ENCODE results near the gene RIOX2. TPM values are rescaled to one million over a fixed set of nuclear protein-coding genes. Genes with fewer than 3 reads are reported as not detected.
"Not testable (repeated sequence)": the region's sequence is repeated elsewhere in the genome, so short reads cannot be mapped to it uniquely, and the experiment has no call there.

RIOX2 gene
- polyA plus RNA-seq, 1 experiment: 27.3 TPM

GRCh38 chr3:98013411-98014267, 41.4 kb upstream of the RIOX2 start:
- no peak for DNase-seq (ENCODE audit: low read depth, low spot score)
- no peak overlapping the region for H3K27ac ChIP-seq (ENCODE audit: low read depth, low read length)
- TF ChIP-seq, protein P1, sequence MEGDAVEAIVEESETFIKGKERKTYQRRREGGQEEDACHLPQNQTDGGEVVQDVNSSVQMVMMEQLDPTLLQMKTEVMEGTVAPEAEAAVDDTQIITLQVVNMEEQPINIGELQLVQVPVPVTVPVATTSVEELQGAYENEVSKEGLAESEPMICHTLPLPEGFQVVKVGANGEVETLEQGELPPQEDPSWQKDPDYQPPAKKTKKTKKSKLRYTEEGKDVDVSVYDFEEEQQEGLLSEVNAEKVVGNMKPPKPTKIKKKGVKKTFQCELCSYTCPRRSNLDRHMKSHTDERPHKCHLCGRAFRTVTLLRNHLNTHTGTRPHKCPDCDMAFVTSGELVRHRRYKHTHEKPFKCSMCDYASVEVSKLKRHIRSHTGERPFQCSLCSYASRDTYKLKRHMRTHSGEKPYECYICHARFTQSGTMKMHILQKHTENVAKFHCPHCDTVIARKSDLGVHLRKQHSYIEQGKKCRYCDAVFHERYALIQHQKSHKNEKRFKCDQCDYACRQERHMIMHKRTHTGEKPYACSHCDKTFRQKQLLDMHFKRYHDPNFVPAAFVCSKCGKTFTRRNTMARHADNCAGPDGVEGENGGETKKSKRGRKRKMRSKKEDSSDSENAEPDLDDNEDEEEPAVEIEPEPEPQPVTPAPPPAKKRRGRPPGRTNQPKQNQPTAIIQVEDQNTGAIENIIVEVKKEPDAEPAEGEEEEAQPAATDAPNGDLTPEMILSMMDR (IDR thresholded peaks at IDR 0.05; ENCODE audit: low read depth, low read length): no peak
- no peak overlapping the region for H3K4me3 ChIP-seq (ENCODE audit: low read depth, low read length)
- no peaks in the 10 kb centered on the region for H3K27me3 ChIP-seq (ENCODE audit: control insufficient read depth, insufficient read depth, low read length)
- ChIA-PET POLR2A (no interaction called here), CTCF (interaction anchor here (0.5 to 5.8 kb wide), 7 partner anchors 10 to 778 kb away, joined by 3 to 57 read pairs (median 3); no protein-coding TSS in a partner anchor)
- H3K9me3 ChIP-seq (ENCODE audit: control insufficient read depth, insufficient read depth, low read length): no peaks in the 10 kb centered on the region

- Histone ChIP-seq H3K27ac (ENCODE audit: low read depth, low read length) (no peak overlapping the region), H3K4me3 (ENCODE audit: low read depth, low read length) (no peak overlapping the region), H3K27me3 (ENCODE audit: control insufficient read depth, insufficient read depth, low read length) (no peaks in the 10 kb centered on the region), H3K9me3 (ENCODE audit: control insufficient read depth, insufficient read depth, low read length) (no peaks in the 10 kb centered on the region)
- POLR2A ChIA-PET: no interaction called here
- no peak for DNase-seq (ENCODE audit: low read depth, low spot score)
- CTCF ChIA-PET: interaction anchor here (0.5 to 5.8 kb wide), 4 partner anchors 11 to 777 kb away, joined by 3 to 57 read pairs (median 18); no protein-coding TSS in a partner anchor
- TF ChIP-seq, protein P1 (IDR thresholded peaks at IDR 0.05; ENCODE audit: low read depth, low read length): no peak
Observed at GRCh38 chr3:98012979-98013378, 40.7 kb upstream of the RIOX2 start.

- DNase-seq (ENCODE audit: low read depth, low spot score); H3K9me3 ChIP-seq (ENCODE audit: control insufficient read depth, insufficient read depth, low read length); H3K4me3 ChIP-seq (ENCODE audit: low read depth, low read length); H3K27ac ChIP-seq (ENCODE audit: low read depth, low read length); H3K27me3 ChIP-seq (ENCODE audit: control insufficient read depth, insufficient read depth, low read length); POLR2A ChIA-PET: not testable (repeated sequence)
- CTCF ChIA-PET: interaction anchor here (0.7 to 5.8 kb wide), 3 partner anchors 13 to 1165 kb away, joined by 7 to 57 read pairs (median 34); no protein-coding TSS in a partner anchor
Observed at GRCh38 chr3:98010883-98011449, 38.7 kb upstream of the RIOX2 start.

DNA sequence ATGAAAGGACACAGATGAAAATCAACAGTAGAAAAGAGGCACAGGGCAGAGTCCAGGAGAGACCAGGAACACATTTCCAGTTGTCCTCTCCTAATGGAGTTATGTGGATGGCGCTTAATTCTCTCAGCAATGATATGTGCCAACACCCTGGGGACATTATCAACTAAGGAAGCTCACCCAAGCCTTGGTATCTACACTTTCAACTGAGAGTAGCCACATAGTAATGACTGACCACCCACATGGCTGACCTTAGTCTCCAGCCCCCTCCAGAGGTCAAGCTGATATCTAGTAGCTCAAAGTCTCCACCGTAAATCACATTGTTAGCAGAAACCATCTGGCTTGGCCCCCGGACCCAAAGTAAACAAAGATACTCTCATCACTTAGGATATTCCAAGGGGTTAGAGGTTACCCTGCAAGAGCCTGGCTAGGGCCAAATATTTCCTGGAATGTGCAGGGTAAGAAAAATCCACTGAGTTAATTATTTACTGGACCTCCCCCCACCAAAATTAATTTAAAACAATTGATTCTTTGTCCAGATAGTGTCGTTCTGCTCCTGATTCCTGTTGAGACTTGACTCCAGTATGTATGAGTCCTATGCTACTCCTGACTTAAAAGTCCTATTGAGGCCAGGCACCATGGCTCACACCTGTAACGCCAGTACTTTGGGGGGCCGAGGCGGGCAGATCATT, 38.1 kb upstream of the RIOX2 start:
- ChIA-PET CTCF (interaction anchor here (5.1 to 5.8 kb wide), 2 partner anchors 13 to 29 kb away, joined by 34 to 57 read pairs; no protein-coding TSS in a partner anchor), POLR2A (no interaction called here)
- H3K27me3 ChIP-seq (ENCODE audit: control insufficient read depth, insufficient read depth, low read length): no peaks in the 10 kb centered on the region
- no peak overlapping the region for H3K27ac ChIP-seq (ENCODE audit: low read depth, low read length)
- H3K4me3 ChIP-seq (ENCODE audit: low read depth, low read length): no peak overlapping the region
- no peak for DNase-seq (ENCODE audit: low read depth, low spot score)
- TF ChIP-seq, protein P1 (IDR thresholded peaks at IDR 0.05; ENCODE audit: low read depth, low read length): no peak
- no peaks in the 10 kb centered on the region for H3K9me3 ChIP-seq (ENCODE audit: control insufficient read depth, insufficient read depth, low read length)

DNA sequence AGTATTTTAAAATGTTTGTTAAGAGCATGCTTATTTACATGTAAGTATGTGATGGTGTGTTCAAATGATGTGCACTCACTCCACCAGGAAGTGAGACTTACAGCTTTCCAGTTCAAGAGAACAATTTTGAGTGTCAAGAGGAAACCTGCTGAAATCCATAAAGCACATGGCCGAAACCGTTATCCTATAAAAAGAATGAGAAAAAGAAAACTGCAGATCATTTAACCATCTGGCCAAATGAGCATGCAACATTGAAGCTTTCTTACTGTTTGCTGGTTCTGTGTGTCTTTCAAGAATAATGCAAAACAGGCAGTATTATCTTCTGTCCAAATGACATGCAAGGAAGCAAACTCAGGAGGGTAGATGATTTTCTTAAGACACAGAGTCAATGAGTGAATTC, 36.6 kb upstream of the RIOX2 start:
- no peak overlapping the region for H3K27ac ChIP-seq (ENCODE audit: low read depth, low read length)
- no peak for DNase-seq (ENCODE audit: low read depth, low spot score)
- no peak overlapping the region for H3K4me3 ChIP-seq (ENCODE audit: low read depth, low read length)
- no peaks in the 10 kb centered on the region for H3K9me3 ChIP-seq (ENCODE audit: control insufficient read depth, insufficient read depth, low read length)
- no peaks in the 10 kb centered on the region for H3K27me3 ChIP-seq (ENCODE audit: control insufficient read depth, insufficient read depth, low read length)
- ChIA-PET POLR2A (no interaction called here), CTCF (interaction anchor here (0.7 kb wide), 1 partner anchor 243 kb away, joined by 7 read pairs; no protein-coding TSS in a partner anchor)
- TF ChIP-seq, protein P1 (IDR thresholded peaks at IDR 0.05; ENCODE audit: low read depth, low read length): no peak
